Colonic mucosa (tissue), 4 donors: ENCODE measurements around the gene EPHX1. TPM values are rescaled to one million over a fixed set of nuclear protein-coding genes. Genes with fewer than 3 reads are reported as not detected.
"Not testable (repeated sequence)": the region's sequence is repeated elsewhere in the genome, so short reads cannot be mapped to it uniquely, and the experiment has no call there.

Experiments
- DNase-seq: peaks from one replicate; pipeline ENCODE4 v3.0.0-alpha.2; 2020
- H3K27ac ChIP-seq: fragments of 200-600 bp; one replicate; pipeline ENCODE4 v1.8.0; 2021
- H3K27me3 ChIP-seq: fragments of 200-600 bp; one replicate; pipeline ENCODE4 v1.8.0; 2021
- H3K36me3 ChIP-seq: fragments of 200-600 bp; one replicate; pipeline ENCODE4 v1.8.0; 2021
- H3K4me1 ChIP-seq: fragments of 200-600 bp; one replicate; pipeline ENCODE4 v1.8.0; 2021; ENCODE audit warnings: mild to moderate bottlenecking
- H3K4me3 ChIP-seq: fragments of 200-600 bp; one replicate; pipeline ENCODE4 v1.8.0; 2021
- H3K9ac ChIP-seq, 2 donors: one replicate each; pipeline ENCODE4 v1.7.0; 2013; ENCODE audit warnings: control low read depth in 2 of 2, low read depth in 2 of 2, low read length in 2 of 2
- H3K9me3 ChIP-seq: fragments of 200-600 bp; one replicate; pipeline ENCODE4 v1.8.0; 2021
- CTCF ChIP-seq: fragments of 200-600 bp; IDR thresholded peaks from one replicate; pipeline ENCODE4 v1.8.0; 2022; ENCODE audit warnings: antibody characterized with exemption, mild to moderate bottlenecking
- intact Hi-C: fragments of 100-400 bp; cut with DNase I; formaldehyde crosslinking; loops from one replicate; pipeline ENCODE4 v1.14.1; 2022
- total RNA-seq, 2 donors: library from RNA; stranded (reverse); fragmentation: NEBNext Ultra II Directional in 1 of 2; extraction: Animal tissue kit (Norgen Biotek cat#: 25700) in 1 of 2; gene quantifications; one replicate each; pipeline ENCODE4 v1.2.1, GENCODE V29; 2021
- donor health status: healthy.
- donor health status: DM: no; HTN: no; CAD: no.
- donor health status: DM: no; HTN: no; CAD: no.

The EPHX1 gene
- total RNA-seq, 2 donors from 2014 or later = 58.0 to 61.9 TPM

- H3K9ac ChIP-seq = no peak overlapping the region
- H3K4me1 ChIP-seq = no peaks in the 10 kb centered on the region
- no peaks in the 10 kb centered on the region for H3K9me3 ChIP-seq
- DNase-seq = no peak
- H3K27ac ChIP-seq = no peak overlapping the region
- intact Hi-C loops = no loop called here
- no peak overlapping the region for H3K4me3 ChIP-seq
- H3K36me3 ChIP-seq = no peaks in the 10 kb centered on the region
- H3K27me3 ChIP-seq = no peaks in the 10 kb centered on the region
- no peak for TF ChIP-seq CTCF
Observed at GRCh38 chr1:225806249-225806648, 3.7 kb upstream of the EPHX1 start.

GRCh38 chr1:225806736-225807135 lies 3.2 kb upstream of the EPHX1 start:
- intact Hi-C loops, H3K4me3 ChIP-seq, H3K9ac ChIP-seq, H3K27ac ChIP-seq, H3K9me3 ChIP-seq, H3K36me3 ChIP-seq, DNase-seq, H3K4me1 ChIP-seq, H3K27me3 ChIP-seq: not testable (repeated sequence)

- Histone ChIP-seq H3K27ac (no peak overlapping the region), H3K9me3 (no peaks in the 10 kb centered on the region), H3K4me1 (peaks cover 2% of the 10 kb centered on the region), H3K4me3 (no peak overlapping the region), H3K9ac (no peak overlapping the region), H3K36me3 (no peaks in the 10 kb centered on the region), H3K27me3 (no peaks in the 10 kb centered on the region)
- TF ChIP-seq CTCF = no peak
- intact Hi-C loops = no loop called here
- peak; percentile 10 for DNase-seq
Observed at GRCh38 chr1:225808136-225808535, 1.8 kb upstream of the EPHX1 start.

- H3K27me3 ChIP-seq, H3K9me3 ChIP-seq, intact Hi-C loops, H3K36me3 ChIP-seq: not testable (repeated sequence)
- Histone ChIP-seq H3K27ac (peak overlapping the region; percentile 58), H3K9ac (peak overlapping the region; percentile 76 to 83), H3K4me3 (peak overlapping the region; percentile 64), H3K4me1 (peaks cover 18% of the 10 kb centered on the region)
- DNase-seq = peak; percentile 69
Observed at GRCh38 chr1:225810579-225811538, 935 bp downstream of the EPHX1 start.

GRCh38 chr1:225811622-225812487 lies 1.9 kb downstream of the EPHX1 start:
- Histone ChIP-seq H3K9me3 (no peaks in the 10 kb centered on the region), H3K36me3 (no peaks in the 10 kb centered on the region), H3K4me3 (no peak overlapping the region), H3K4me1 (peaks cover 22% of the 10 kb centered on the region), H3K9ac (peak overlapping the region in 1 of 2 donors; percentile 76), H3K27me3 (no peaks in the 10 kb centered on the region), H3K27ac (peak overlapping the region; percentile 16)
- TF ChIP-seq CTCF = no peak
- intact Hi-C loops = no loop called here
- DNase-seq = peak; percentile 62

- no peak for TF ChIP-seq CTCF
- no peaks in the 10 kb centered on the region for H3K36me3 ChIP-seq
- H3K4me1 ChIP-seq = peaks cover 29% of the 10 kb centered on the region
- no peak for DNase-seq
- H3K9ac ChIP-seq = peak overlapping the region; percentile 20 to 49
- peak overlapping the region; percentile 74 for H3K27ac ChIP-seq
- no peaks in the 10 kb centered on the region for H3K9me3 ChIP-seq
- intact Hi-C loops = no loop called here
- no peaks in the 10 kb centered on the region for H3K27me3 ChIP-seq
- no peak overlapping the region for H3K4me3 ChIP-seq
Observed at GRCh38 chr1:225812488-225813213, 2.7 kb downstream of the EPHX1 start.
